ENCODE measurements around the gene CHMP1A.

CHMP1A gene

DNA sequence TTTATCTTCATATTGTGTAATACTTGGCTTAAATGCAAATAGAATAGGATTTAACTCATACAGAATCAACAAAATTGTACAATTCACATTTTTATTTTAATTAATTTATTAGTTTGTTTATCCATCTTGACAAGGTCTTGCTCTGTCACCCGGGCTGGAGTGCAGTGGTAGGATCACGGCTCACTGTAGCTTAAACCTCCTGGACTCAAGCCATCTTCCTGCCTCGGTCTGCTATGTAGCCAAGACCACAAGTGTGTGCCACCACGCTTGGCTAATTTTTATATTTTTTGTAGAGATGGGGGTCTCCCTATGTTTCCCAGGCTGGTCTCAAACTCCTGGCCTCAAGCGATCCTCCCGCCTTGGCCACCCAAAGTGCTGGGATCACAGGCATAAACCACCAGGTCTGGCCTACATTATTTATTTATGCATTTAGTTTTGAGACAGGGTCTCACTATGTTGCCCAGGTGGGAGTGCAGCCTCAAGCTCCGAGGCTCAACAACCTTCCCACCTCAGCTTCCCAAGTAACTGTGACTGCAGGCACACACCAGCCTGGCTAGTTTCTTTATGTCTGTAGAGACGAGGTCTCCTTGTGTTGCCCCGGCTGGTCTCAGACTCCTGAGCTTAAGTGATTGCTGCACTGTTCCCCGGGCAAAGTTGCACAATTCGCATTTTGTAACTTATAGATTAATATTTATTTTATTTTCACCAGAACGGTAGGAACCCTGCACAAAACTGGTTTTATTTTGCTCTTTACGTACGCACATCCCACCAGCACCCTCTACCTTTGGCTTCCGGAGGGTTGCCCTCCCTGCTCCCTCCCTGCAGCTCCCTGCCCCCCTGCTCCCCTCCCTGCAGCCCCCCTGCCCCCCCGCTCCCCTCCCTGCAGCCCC is 39.2 kb downstream of the CHMP1A start:
- no peak for DNase-seq (ENCODE audit: low spot score)
- in situ Hi-C loops (cut with MboI; ENCODE audit: low pct_unique_long_range_greater_than_20kb, low sequenced_read_pairs, unreplicated experiment): no loop called here
- TF ChIP-seq, protein P1, sequence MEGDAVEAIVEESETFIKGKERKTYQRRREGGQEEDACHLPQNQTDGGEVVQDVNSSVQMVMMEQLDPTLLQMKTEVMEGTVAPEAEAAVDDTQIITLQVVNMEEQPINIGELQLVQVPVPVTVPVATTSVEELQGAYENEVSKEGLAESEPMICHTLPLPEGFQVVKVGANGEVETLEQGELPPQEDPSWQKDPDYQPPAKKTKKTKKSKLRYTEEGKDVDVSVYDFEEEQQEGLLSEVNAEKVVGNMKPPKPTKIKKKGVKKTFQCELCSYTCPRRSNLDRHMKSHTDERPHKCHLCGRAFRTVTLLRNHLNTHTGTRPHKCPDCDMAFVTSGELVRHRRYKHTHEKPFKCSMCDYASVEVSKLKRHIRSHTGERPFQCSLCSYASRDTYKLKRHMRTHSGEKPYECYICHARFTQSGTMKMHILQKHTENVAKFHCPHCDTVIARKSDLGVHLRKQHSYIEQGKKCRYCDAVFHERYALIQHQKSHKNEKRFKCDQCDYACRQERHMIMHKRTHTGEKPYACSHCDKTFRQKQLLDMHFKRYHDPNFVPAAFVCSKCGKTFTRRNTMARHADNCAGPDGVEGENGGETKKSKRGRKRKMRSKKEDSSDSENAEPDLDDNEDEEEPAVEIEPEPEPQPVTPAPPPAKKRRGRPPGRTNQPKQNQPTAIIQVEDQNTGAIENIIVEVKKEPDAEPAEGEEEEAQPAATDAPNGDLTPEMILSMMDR (IDR thresholded peaks at IDR 0.05; ENCODE audit: extremely low read depth, insufficient read depth, missing control alignments): no peak

DNA sequence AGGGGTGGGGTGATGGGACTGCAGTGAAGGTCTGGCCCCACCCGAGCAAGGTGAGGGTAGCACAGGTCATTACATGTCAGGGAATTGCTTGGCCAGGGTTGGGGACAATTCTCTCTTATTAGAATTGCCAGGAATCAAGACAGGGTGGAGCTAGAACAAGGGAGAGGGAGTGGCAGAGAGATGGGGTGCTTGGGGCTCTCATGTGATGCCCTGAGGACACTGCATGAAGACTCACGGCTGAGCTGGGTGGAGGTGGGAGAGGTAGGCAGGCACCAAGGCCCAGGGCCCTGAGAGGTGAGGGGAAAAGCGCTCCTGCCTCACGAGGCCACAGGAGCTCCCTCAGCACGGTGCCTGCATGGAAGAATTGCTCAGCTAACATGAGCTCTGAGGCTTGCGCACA is 40.5 kb downstream of the CHMP1A start:
- DNase-seq (ENCODE audit: low spot score): no peak
- TF ChIP-seq, protein P1 (IDR thresholded peaks at IDR 0.05; ENCODE audit: extremely low read depth, insufficient read depth, missing control alignments): no peak
- in situ Hi-C loops (cut with MboI; ENCODE audit: low pct_unique_long_range_greater_than_20kb, low sequenced_read_pairs, unreplicated experiment): no loop called here

DNA sequence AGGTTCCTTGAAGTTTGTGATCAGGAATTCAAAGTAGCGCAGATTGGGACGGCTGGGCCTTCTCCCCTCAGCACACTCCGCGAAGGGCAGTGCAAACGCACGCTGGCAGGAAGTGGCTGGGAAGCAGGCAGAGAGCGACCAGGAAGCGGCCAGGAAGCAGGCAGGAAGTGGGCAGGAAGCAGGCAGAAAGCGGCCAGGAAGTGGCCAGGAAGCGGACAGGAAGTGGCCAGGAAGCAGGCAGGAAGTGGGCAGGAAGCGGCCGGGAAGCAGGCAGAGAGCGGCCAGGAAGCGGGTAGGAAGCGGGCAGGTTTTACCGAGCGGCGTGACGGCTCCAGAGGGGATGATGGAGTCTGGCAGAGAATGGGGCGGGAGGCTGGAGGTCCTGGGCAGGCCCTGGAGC is 40.9 kb downstream of the CHMP1A start:
- in situ Hi-C loops (cut with MboI; ENCODE audit: low pct_unique_long_range_greater_than_20kb, low sequenced_read_pairs, unreplicated experiment): no loop called here
- DNase-seq (ENCODE audit: low spot score): no peak
- TF ChIP-seq, protein P1 (IDR thresholded peaks at IDR 0.05; ENCODE audit: extremely low read depth, insufficient read depth, missing control alignments): no peak

DNA sequence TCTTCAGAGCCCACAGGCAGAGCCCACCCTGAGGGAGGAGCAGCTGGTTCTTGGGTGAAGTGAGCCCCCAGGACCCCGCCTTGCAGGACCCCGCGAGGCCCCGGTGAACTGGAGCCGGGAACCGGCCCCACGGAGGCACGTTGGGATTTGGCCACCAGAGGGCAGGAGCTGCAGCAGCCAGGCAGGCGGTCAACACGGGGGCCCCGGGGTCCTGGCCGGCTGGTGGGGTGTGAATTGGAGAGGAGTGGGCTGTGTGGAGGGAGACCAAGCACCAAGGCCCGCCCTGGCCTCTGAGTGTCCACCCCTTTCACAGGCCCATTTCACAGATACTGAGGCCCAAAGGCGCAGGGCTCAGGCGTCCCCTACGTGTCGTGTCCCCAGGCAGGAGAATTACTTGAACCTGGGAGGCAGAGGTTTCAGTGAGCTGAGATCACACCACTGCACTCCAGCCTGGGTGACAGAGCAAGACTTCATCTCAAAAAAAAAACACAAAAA is 41.9 kb downstream of the CHMP1A start:
- DNase-seq (ENCODE audit: low spot score): peak; percentile 80
- in situ Hi-C loops (cut with MboI; ENCODE audit: low pct_unique_long_range_greater_than_20kb, low sequenced_read_pairs, unreplicated experiment): no loop called here
- TF ChIP-seq, protein P1 (IDR thresholded peaks at IDR 0.05; ENCODE audit: extremely low read depth, insufficient read depth, missing control alignments): peak; percentile 73

- DNase-seq (ENCODE audit: low spot score): no peak
- in situ Hi-C loops (cut with MboI; ENCODE audit: low pct_unique_long_range_greater_than_20kb, low sequenced_read_pairs, unreplicated experiment): no loop called here
- TF ChIP-seq, protein P1 (IDR thresholded peaks at IDR 0.05; ENCODE audit: extremely low read depth, insufficient read depth, missing control alignments): no peak
Measured at GRCh38 chr16:89615176-89615575, 42.3 kb downstream of the CHMP1A start.

DNA sequence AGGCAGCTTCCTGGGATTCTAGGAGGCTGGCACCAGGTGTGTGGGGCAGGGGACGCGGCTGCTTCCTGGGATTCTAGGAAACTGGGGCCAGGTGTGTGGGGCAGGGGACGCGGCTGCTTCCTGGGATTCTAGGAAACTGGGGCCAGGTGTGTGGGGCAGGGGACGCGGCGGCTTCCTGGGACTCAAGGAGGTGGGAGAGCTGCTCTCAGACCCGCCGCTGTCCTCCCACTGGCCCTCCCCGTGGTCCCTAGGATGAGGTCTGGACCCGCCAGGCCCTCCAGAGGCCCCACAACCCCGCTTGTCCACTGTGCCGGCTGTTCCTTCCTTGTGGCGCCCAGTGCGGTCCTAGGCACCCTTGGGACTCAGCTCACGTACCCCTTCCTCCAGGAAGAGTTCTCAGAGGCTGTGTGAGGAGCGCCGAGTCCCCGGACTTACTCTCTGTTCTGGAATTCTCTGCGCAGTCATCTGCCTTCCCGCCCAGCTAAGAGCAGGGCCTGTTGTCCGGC is 43.5 kb downstream of the CHMP1A start:
- in situ Hi-C loops (cut with MboI; ENCODE audit: low pct_unique_long_range_greater_than_20kb, low sequenced_read_pairs, unreplicated experiment): no loop called here
- no peak for DNase-seq (ENCODE audit: low spot score)
- TF ChIP-seq, protein P1 (IDR thresholded peaks at IDR 0.05; ENCODE audit: extremely low read depth, insufficient read depth, missing control alignments): no peak
